T-helper 2 cell (primary cell): Measurements from ENCODE around the gene SPACA9.

Experiments
- DNase-seq, 5 experiments: peaks; one replicate each; pipeline versions ENCODE4 v3.0.0 to v3.0.0-alpha.2; 2012 to 2022
- total RNA-seq, 2 donors: gene quantifications; one replicate each; lab custom pipeline; 2026; lab: John Stamatoyannopoulos, UW

The SPACA9 gene
- total RNA-seq, result 1.6 to 1.9 reads per million in 2 donors

GRCh38 chr9:132878695-132879456 is at the start of gene SPACA9:
TSS of gene SPACA9 (plus strand) at chr9:132878898. CDS start at chr9:132883948, 5,050 bp downstream.
- peak in 2 of 5 experiments; percentile 11 to 18 for DNase-seq

GRCh38 chr9:132832171-132832881 is 46.4 kb upstream of the SPACA9 start:
- no peak for DNase-seq

GRCh38 chr9:132833550-132834121 is 45.1 kb upstream of the SPACA9 start:
- no peak for DNase-seq

- no peak for DNase-seq
These were observed 44.4 kb upstream of the SPACA9 start for GRCh38 chr9:132834343-132834742.

GRCh38 chr9:132837501-132838286 is 41.0 kb upstream of the SPACA9 start:
- DNase-seq, result no peak

- DNase-seq, result no peak
These were observed 40.4 kb upstream of the SPACA9 start for GRCh38 chr9:132838291-132838690.

- DNase-seq, result no peak
These were observed 37.7 kb upstream of the SPACA9 start for GRCh38 chr9:132840980-132841379.

GRCh38 chr9:132842124-132843044 is 36.3 kb upstream of the SPACA9 start:
- no peak for DNase-seq

GRCh38 chr9:132846109-132846917 is 32.4 kb upstream of the SPACA9 start:
- no peak for DNase-seq

- no peak for DNase-seq
These were observed 31.7 kb upstream of the SPACA9 start for GRCh38 chr9:132846918-132847515.

GRCh38 chr9:132849185-132849706 is 29.5 kb upstream of the SPACA9 start:
- DNase-seq, result peak in 1 of 5 experiments; percentile 24

- no peak for DNase-seq
These were observed 25.2 kb upstream of the SPACA9 start for GRCh38 chr9:132853482-132853881.

- no peak for DNase-seq
These were observed 23.9 kb upstream of the SPACA9 start for GRCh38 chr9:132854832-132855231.

GRCh38 chr9:132855904-132856303 is 22.8 kb upstream of the SPACA9 start:
- DNase-seq, result no peak

GRCh38 chr9:132857031-132857430 is 21.7 kb upstream of the SPACA9 start:
- DNase-seq, result no peak

GRCh38 chr9:132857616-132858342 is 20.9 kb upstream of the SPACA9 start:
- DNase-seq, result no peak

- DNase-seq, result no peak
These were observed 19.9 kb upstream of the SPACA9 start for GRCh38 chr9:132858751-132859150.

GRCh38 chr9:132861666-132862065 is 17.0 kb upstream of the SPACA9 start:
- no peak for DNase-seq

GRCh38 chr9:132862533-132862932 is 16.2 kb upstream of the SPACA9 start:
- DNase-seq, result no peak
